DMS153 (cell line): ENCODE measurements around the gene LYPD8.

Experiments
- DNase-seq: peaks from one replicate; lab custom pipeline; 2025; lab: John Stamatoyannopoulos, UW

LYPD8 gene

DNA sequence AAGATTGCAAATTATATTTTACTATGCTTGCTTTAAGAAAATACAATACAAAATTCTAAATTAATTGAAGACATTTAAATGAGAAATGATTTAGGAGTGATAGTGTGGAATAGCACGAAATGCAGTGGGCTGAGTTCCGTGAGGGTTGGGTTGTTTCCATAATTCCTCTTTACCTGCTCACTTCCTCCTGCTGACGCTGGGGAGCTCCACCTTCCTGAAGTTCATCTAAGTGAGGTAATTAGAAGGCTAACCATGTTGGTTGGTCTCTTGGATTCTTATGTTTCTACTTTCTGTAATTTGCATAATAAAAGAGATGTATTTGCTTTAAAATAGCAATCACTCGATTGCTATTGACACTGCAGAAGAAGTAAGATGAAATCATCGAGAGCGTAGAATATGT, 57.7 kb downstream of the LYPD8 start:
- no peak for DNase-seq

DNA sequence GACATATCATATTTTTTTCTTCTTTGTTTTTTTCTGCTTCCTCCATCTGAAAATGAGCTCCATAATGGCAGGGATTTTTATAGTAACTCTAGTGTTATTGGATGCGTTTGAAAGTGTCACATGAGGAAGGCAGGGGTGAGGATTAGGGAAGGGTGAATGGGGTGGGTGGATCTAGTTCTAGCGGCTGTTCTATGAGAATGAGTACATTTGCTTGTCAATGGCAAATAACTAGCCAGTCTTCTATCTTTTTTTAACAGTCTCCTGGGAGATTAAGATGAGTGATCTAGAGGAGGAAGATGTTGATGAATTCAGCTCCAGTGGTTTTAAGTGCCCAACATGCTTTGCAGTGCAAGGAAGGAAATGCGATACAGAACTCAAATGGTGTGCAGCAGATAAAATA, 58.8 kb downstream of the LYPD8 start:
- DNase-seq: no peak

DNA sequence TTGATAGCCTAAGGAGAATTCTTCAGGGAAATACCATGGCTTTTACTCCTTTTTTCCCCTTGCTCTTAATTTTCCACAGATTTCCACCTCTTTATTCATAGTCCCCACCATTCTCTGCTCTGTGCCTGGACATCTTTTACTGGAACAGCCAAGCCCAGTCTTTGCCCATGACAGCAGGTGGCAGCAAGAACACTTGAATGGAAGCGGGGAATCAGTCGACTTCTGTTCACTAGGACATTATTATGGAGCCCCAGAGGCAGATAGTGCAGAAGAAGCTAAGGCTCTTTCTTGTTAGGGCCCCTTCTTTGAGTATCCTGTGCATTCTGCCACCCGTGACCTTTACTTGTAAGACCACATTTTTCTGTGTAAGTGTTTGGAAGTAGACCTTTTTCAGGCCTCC, 59.3 kb downstream of the LYPD8 start:
- DNase-seq: no peak

DNA sequence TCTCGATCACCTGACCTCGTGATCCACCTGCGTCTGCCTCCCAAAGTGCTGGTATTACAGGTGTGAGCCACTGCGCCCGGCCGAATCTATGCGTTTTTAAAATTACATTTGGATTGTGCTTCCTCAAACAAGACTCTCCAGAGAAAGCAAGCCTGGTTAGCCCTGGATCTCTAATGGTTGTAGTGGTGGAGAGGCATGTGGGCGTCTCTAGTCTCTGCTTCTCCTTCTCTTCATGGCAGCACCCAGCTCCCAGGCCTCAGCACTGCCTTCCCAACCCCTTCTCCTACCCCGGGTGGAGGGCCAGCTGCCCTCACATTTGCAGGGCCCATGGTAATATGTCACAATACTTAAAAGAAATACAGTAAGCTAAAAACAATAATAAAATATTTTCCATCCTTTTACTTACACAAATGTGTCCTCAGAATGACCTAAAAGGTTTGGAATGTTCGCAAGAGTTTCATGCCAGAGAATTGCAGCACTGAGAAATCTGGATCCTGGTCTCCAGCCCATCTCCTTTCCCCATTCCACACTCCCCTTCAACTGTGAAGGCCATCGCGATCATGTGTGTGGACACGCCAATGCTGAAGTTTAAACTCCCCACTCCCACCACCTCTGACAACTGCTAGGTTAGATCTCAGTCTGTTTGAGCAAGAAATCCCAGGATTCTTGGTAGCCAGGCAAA, 60.0 kb downstream of the LYPD8 start:
- DNase-seq: no peak

DNA sequence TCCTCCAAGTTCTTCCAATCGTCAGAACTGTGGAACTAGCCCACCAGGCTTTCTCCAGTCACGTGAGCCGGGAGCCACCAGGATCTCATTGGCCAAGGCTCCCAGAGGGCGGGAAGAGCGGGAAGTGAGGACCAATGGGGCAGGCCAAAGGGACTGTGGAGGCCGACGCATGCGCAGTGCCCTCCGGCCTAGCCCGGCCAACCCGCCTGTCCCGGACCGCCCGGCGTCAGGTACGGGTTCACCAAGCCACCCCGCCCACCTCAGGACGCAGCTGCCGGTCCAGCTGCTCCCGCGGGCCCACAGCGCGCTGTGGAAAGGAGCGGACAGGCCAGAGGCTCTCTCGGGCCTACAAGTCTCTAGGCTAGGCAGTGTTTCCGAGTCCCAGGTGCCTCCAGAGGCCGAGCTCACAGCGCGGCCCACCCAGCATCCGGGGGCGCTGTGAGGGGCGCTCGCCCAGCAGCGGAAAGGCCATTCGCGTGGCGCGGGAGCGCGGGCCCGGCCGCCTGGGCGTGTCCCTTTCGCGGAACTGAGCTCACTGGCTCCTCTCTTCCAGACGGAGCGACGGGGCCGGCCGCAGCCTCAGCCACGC, 63.9 kb downstream of the LYPD8 start:
- DNase-seq: no peak
